Astrocyte of the cerebellum (primary cell): Measurements from ENCODE around the gene TIPARP.
"Not testable (repeated sequence)": the region's sequence is repeated elsewhere in the genome, so short reads cannot be mapped to it uniquely, and the experiment has no call there.

Source experiments
- DNase-seq: peaks from one replicate; pipeline ENCODE4 v3.0.0-alpha.2; 2011; ENCODE audit warnings: low read depth
- H3K4me3 ChIP-seq: 2 replicates; pipeline ENCODE4 v1.5.1; 2011; ENCODE audit warnings: mild to moderate bottlenecking, low read depth, low read length, moderate library complexity
- in situ Hi-C: cut with HindIII; loops from 2 replicates; pipeline ENCODE4 v1.10.0; 2017; ENCODE audit warnings: low sequenced_read_pairs
- TF ChIP-seq, protein P1 (sequence below): IDR thresholded peaks from 2 replicates; pipeline ENCODE4 v1.5.1; 2012; ENCODE audit warnings: low read length, low read depth, moderate library complexity, mild to moderate bottlenecking; ENCODE audit errors: missing control alignments

The TIPARP gene

DNA sequence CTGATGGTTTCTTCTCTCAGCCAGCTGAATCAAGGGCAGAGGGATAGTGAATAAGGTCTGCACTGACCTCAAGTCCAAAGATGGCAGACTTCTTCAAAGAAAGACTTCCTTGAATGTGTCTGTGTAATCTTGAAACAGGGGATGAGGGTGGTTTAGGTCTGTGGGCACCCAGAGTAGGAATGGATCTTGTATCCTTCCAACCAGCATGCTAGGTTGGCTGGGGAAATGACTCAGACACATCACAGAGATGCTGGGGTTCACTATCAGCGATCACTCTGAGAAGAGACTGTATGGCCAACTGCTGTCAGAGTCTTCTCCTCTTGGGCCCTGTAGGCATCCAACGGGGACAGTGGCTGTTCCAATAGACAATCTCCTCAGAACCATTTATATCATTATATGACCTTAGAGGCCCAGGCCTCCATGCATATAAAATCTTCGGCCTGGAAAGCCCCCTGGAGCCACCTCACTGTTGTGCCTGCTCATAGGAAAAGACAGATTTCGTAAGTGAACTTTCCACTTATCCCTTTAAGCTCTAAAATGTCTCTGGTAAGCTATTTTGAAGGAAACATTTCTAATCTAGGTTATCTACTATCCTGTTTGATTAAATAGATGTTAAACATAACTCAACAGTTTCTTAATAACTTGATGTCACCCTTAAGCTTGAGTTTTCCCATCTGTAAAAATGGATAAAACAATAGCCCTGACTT, 58.5 kb downstream of the TIPARP start:
- in situ Hi-C loops: no loop called here
- no peak for DNase-seq
- no peak overlapping the region for H3K4me3 ChIP-seq
- TF ChIP-seq, protein P1, sequence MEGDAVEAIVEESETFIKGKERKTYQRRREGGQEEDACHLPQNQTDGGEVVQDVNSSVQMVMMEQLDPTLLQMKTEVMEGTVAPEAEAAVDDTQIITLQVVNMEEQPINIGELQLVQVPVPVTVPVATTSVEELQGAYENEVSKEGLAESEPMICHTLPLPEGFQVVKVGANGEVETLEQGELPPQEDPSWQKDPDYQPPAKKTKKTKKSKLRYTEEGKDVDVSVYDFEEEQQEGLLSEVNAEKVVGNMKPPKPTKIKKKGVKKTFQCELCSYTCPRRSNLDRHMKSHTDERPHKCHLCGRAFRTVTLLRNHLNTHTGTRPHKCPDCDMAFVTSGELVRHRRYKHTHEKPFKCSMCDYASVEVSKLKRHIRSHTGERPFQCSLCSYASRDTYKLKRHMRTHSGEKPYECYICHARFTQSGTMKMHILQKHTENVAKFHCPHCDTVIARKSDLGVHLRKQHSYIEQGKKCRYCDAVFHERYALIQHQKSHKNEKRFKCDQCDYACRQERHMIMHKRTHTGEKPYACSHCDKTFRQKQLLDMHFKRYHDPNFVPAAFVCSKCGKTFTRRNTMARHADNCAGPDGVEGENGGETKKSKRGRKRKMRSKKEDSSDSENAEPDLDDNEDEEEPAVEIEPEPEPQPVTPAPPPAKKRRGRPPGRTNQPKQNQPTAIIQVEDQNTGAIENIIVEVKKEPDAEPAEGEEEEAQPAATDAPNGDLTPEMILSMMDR: no peak

DNA sequence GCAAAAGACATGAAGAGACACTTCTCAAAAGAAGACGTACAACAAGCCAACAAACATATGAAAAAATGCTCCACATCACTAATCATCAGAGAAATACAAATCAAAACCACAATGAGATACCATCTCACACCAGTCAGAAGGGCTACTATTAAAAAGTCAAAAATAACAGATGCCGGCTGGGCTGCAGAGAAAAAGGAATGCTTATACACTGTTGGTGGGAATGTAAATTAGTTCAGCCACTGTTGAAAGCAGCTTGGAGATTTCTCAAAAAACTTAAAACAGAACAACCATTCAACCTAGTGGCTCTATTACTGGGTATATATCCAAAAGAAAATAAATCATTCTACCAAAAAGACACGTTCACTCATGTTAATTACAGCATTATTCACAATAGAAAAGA, 60.3 kb downstream of the TIPARP start:
- H3K4me3 ChIP-seq, in situ Hi-C loops: not testable (repeated sequence)
- peak; percentile 20 for DNase-seq

DNA sequence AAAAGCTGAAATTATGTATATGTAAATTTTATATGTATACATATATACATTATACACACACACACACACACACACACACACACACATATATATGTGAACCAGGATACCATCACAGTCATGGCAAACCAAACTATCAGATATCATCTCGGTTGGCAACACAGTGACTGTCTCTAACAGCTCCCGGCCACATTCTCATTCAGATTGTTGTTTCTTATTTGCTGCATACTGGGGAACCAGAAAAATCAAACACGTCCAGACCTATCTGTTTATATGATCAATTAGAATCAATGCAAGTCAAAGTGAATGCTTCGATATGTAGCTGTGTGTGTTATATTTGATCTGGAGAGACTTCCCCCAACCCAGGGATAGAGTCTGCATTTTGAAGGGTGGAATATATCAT, 61.1 kb downstream of the TIPARP start:
- DNase-seq: no peak
- in situ Hi-C loops: no loop called here
- TF ChIP-seq, protein P1: no peak
- H3K4me3 ChIP-seq: no peak overlapping the region

DNA sequence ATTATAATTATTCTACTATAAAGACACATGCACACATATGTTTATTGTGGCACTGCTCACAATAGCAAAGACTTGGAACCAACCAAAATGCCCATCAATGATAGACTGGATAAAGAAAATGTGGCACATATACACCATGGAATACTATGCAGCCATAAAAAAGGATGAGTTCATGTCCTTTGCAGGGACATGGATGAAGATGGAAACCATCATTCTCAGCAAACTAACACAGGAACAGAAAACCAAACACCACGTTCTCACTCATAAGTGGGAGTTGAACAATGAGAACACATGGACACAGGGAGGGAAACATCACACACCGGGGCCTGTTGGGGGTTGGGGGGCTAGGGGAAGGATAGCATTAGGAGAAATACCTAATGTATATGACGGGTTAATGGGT, 62.7 kb downstream of the TIPARP start:
- DNase-seq, H3K4me3 ChIP-seq, in situ Hi-C loops: not testable (repeated sequence)

DNA sequence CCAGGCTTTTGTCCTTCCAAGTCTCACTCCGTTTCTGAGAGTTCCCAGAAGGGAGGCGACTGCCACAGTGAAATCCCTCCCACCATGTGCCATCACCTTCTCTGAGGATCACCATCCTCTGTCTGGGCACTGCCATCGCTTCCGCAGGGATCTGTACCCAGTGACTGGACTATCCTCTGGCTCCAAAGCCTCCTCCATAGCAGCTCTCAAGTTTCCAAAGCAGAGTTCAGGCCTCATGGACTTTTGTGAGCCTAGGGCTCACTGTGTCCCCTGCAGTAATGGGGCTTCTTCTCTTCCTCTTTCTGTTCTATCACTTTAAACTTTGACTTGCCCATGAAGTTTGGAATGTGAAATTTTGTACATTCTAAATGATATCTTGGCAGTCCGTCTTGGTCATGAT, 63.9 kb downstream of the TIPARP start:
- in situ Hi-C loops: no loop called here
- TF ChIP-seq, protein P1: no peak
- DNase-seq: no peak
- no peak overlapping the region for H3K4me3 ChIP-seq

DNA sequence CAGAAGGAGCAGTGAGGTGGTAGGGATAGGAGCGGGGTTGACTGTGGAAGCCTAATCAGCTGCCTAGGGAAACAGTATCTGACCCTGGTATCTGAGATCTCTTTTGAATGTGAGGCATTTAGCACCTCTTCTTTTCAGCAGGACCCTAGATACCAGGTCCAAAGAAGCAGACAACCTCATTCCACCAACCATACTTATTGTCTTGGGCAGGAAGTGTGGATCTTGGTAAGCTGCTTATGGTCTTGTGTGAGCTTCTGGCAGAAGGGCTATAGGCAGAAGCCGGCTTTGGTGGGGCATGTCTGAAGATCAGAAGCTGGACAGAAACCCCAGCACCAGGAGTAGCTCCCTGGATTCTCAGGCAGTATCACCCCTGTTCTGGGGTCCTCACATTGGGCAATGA, 65.6 kb downstream of the TIPARP start:
- TF ChIP-seq, protein P1: no peak
- H3K4me3 ChIP-seq: no peak overlapping the region
- in situ Hi-C loops: no loop called here
- DNase-seq: no peak

DNA sequence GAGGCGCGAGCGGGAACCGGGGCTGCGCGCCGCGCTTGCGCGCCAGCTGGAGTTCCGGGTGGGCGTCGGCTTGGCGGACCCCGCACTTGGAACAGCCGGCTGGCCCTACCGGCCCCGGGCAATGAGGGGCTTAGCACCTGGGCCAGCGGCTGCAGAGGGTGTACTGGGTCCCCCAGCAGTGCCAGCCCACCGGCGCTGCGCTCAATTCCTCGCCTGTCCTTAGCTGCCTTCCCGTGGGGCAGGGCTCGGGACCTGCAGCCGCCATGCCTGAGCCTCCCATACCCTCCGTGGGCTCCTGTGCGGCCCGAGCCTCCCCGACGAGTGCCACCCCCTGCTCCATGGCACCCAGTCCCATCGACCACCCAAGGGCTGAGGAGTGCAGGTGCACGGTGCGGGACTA, 66.2 kb downstream of the TIPARP start:
- in situ Hi-C loops, H3K4me3 ChIP-seq, DNase-seq: not testable (repeated sequence)

DNA sequence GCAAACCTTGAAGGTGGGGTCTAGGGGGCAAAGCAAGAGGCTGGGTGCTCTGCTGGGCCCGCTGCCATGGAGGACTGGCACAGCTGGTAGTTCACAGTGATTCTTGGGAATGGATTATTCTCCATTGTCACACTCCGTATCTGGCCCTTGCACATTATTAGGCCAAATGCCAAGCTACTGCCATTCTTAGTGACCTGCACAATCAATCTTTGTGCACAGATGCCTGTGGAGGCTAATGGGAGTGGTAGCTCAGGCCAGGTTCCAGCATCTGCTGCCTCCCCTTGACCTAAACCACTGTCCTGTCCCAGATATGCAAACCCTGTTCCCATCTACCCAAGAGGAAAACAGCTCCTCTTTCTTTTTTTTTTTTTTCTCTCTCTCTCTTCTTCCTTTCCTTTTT, 67.5 kb downstream of the TIPARP start:
- no peak for DNase-seq
- TF ChIP-seq, protein P1: no peak
- H3K4me3 ChIP-seq: no peak overlapping the region
- in situ Hi-C loops: no loop called here
